Liver (tissue), 9 donors: ENCODE measurements around the gene LDLRAD3. TPM values are rescaled to one million over a fixed set of nuclear protein-coding genes. Genes with fewer than 3 reads are reported as not detected.

Experiments
- DNase-seq: peaks from one replicate; pipeline ENCODE4 v3.0.0-alpha.2; 2017; ENCODE audit warnings: low spot score
- H3K27ac ChIP-seq, 2 donors: one replicate each; pipeline ENCODE4 v1.7.0; 2013; ENCODE audit warnings: inconsistent platforms in 2 of 2, low read length in 2 of 2, control low read depth in 1 of 2, low read depth in 1 of 2, mild to moderate bottlenecking in 1 of 2
- H3K27me3 ChIP-seq, 4 donors: one replicate each; pipeline versions ENCODE4 v1.6.1 to v1.7.0; 2013; ENCODE audit warnings: low read length in 3 of 4, inconsistent platforms in 1 of 4, mild to moderate bottlenecking in 1 of 4, moderate library complexity in 1 of 4; ENCODE audit not compliant: control insufficient read depth in 4 of 4, insufficient read depth in 4 of 4
- H3K36me3 ChIP-seq, 4 donors: one replicate each; pipeline versions ENCODE4 v1.6.1 to v1.7.0; 2013; ENCODE audit warnings: low read length in 3 of 4, mild to moderate bottlenecking in 3 of 4, low read depth in 1 of 4, moderate library complexity in 1 of 4; ENCODE audit not compliant: control insufficient read depth in 4 of 4, insufficient read depth in 3 of 4
- H3K4me1 ChIP-seq, 4 donors: one replicate each; pipeline versions ENCODE4 v1.6.1 to v1.7.0; 2013; ENCODE audit warnings: low read length in 3 of 4, mild to moderate bottlenecking in 3 of 4, moderate library complexity in 1 of 4; ENCODE audit not compliant: control insufficient read depth in 4 of 4, insufficient read depth in 4 of 4
- H3K4me3 ChIP-seq, 3 donors: one replicate each; pipeline versions ENCODE4 v1.6.1 to v1.7.0; 2013; ENCODE audit warnings: low read length in 3 of 3, control low read depth in 1 of 3, low read depth in 1 of 3, mild to moderate bottlenecking in 1 of 3
- H3K9ac ChIP-seq, 2 donors: one replicate each; pipeline ENCODE4 v1.7.0; 2013; ENCODE audit warnings: low read length in 2 of 2, mild to moderate bottlenecking in 2 of 2, moderate library complexity in 2 of 2, control low read depth in 1 of 2, low read depth in 1 of 2
- H3K9me3 ChIP-seq, 4 donors: one replicate each; pipeline versions ENCODE4 v1.6.1 to v1.7.0; 2013; ENCODE audit warnings: low read length in 3 of 4; ENCODE audit not compliant: control insufficient read depth in 4 of 4
- ATF3 ChIP-seq: IDR thresholded peaks from 2 replicates; pipeline ENCODE4 v1.6.1; 2016; ENCODE audit warnings: antibody characterized with exemption
- EGR1 ChIP-seq, 2 donors: IDR thresholded peaks; 2 replicates each; pipeline ENCODE4 v1.6.1; 2016 to 2018; ENCODE audit warnings: antibody characterized with exemption in 2 of 2, low read depth in 2 of 2
- FOXA1 ChIP-seq: IDR thresholded peaks from 2 replicates; pipeline ENCODE4 v1.6.1; 2016; ENCODE audit warnings: antibody characterized with exemption
- FOXA2 ChIP-seq: IDR thresholded peaks from 2 replicates; pipeline ENCODE4 v1.6.1; 2016; ENCODE audit warnings: antibody characterized with exemption
- GABPA ChIP-seq, 2 donors: IDR thresholded peaks in 1 of 2; conservative IDR thresholded peaks in 1 of 2; 2 replicates each; pipeline ENCODE4 v1.6.1; 2016; ENCODE audit warnings: antibody characterized with exemption in 2 of 2, mild to moderate bottlenecking in 1 of 2, moderate library complexity in 1 of 2
- HNF4A ChIP-seq, 2 donors: conservative IDR thresholded peaks; 2 replicates each; pipeline ENCODE4 v1.6.1; 2016; ENCODE audit warnings: antibody characterized with exemption in 2 of 2, mild to moderate bottlenecking in 2 of 2
- HNF4G ChIP-seq: IDR thresholded peaks from 2 replicates; pipeline ENCODE4 v1.6.1; 2016; ENCODE audit warnings: antibody characterized with exemption
- MAX ChIP-seq: IDR thresholded peaks from 2 replicates; pipeline ENCODE4 v1.6.1; 2016; ENCODE audit warnings: antibody characterized with exemption
- NR2F2 ChIP-seq: IDR thresholded peaks from 2 replicates; pipeline ENCODE4 v1.6.1; 2016; ENCODE audit warnings: antibody characterized with exemption
- RAD21 ChIP-seq, 2 donors: IDR thresholded peaks; 2 replicates each; pipeline ENCODE4 v1.6.1; 2016; ENCODE audit warnings: antibody characterized with exemption in 2 of 2, mild to moderate bottlenecking in 2 of 2
- REST ChIP-seq: IDR thresholded peaks from 2 replicates; pipeline ENCODE4 v1.6.1; 2016; ENCODE audit warnings: antibody characterized with exemption, mild to moderate bottlenecking
- RXRA ChIP-seq, 2 donors: IDR thresholded peaks; 2 replicates each; pipeline ENCODE4 v1.6.1; 2017 to 2018; ENCODE audit warnings: antibody characterized with exemption in 2 of 2, mild to moderate bottlenecking in 1 of 2
- SP1 ChIP-seq: IDR thresholded peaks from 2 replicates; pipeline ENCODE4 v1.6.1; 2018; ENCODE audit warnings: antibody characterized with exemption, mild to moderate bottlenecking
- TAF1 ChIP-seq: conservative IDR thresholded peaks from 2 replicates; pipeline ENCODE4 v1.6.1; 2016; ENCODE audit warnings: antibody characterized with exemption, mild to moderate bottlenecking
- YY1 ChIP-seq: IDR thresholded peaks from 2 replicates; pipeline ENCODE4 v1.6.1; 2016; ENCODE audit warnings: antibody characterized with exemption, mild to moderate bottlenecking
- ZBTB33 ChIP-seq: IDR thresholded peaks from 2 replicates; pipeline ENCODE4 v1.6.1; 2016; ENCODE audit warnings: antibody characterized with exemption
- WGBS: extraction: QIAGEN DNeasy Blood & Tissue Kit; methylation state at CpG from one replicate; pipeline ENCODE4 v1.1.7; 2013; 5-methylcytosine and 5-hydroxymethylcytosine counted together
- polyA plus RNA-seq, 2 donors: library from polyadenylated mRNA; stranded (reverse) in 1 of 2; unstranded in 1 of 2; fragments of 200-250 nt in 1 of 2; fragments of >200 nt in 1 of 2; fragmentation: Nextera tagmentation in 1 of 2; extraction: Ambion mirVana in 1 of 2; gene quantifications; one replicate each; pipeline versions ENCODE4 v1.2.1 to v1.2.3, GENCODE V29; 2013 to 2015
- total RNA-seq, 2 donors: library from RNA; depleted of rRNA; stranded (reverse); fragments of >200 nt; gene quantifications; one replicate each; pipeline ENCODE4 v1.2.3, GENCODE V29; 2014
- donor health status: healthy.
- donor health status: healthy.
- donor health status: healthy.
- donor health status: healthy.
- donor health status: healthy.

LDLRAD3 gene
- total and polyA plus RNA-seq, 4 donors: 0.75 to 1.3 (median 0.93) TPM

GRCh38 chr11:36109850-36110606 lies 166.2 kb downstream of the LDLRAD3 start (continued):
- no peak for TF ChIP-seq REST
- no peak for TF ChIP-seq FOXA2
- no peak for TF ChIP-seq FOXA1
- TF ChIP-seq EGR1 (IDR thresholded peaks at IDR 0.05; ENCODE audit: low read depth in 2 of 2): no peak
- no peak for TF ChIP-seq RAD21 (IDR thresholded peaks at IDR 0.05)
- no peak for TF ChIP-seq ATF3

GRCh38 chr11:36110668-36111410 lies 167.0 kb downstream of the LDLRAD3 start:
- DNase-seq: no peak
- WGBS: 65% methylated on average over 9 of the region's 9 CpGs
- H3K27ac ChIP-seq: no peak overlapping the region
- no peaks in the 10 kb centered on the region for H3K27me3 ChIP-seq
- no peak overlapping the region for H3K4me3 ChIP-seq
- TF ChIP-seq NR2F2 (no peak), TAF1 (no peak), EGR1 (IDR thresholded peaks at IDR 0.05; ENCODE audit: low read depth in 2 of 2) (no peak), HNF4G (no peak), YY1 (no peak), RXRA (IDR thresholded peaks at IDR 0.05) (no peak), SP1 (no peak), ATF3 (no peak), GABPA (IDR thresholded peaks at IDR 0.05 in 1 of 2, conservative IDR thresholded peaks at IDR 0.05 in 1 of 2) (no peak), MAX (no peak), HNF4A (conservative IDR thresholded peaks at IDR 0.05) (no peak), ZBTB33 (no peak), REST (no peak)
- H3K9ac ChIP-seq: no peak overlapping the region
- no peaks in the 10 kb centered on the region for H3K36me3 ChIP-seq
- peaks cover 0 to 6% (median 0%) of the 10 kb centered on the region in 4 donors for H3K9me3 ChIP-seq
- no peaks in the 10 kb centered on the region for H3K4me1 ChIP-seq
